Stimulated activated CD4-positive, alpha-beta T cell treated with anti-CD3 and anti-CD28 coated beads, Interleukin-2, amount 100 ng/mL, for 48 hours (primary cell): ENCODE measurements around the gene SAA2.
"Not testable (repeated sequence)": the region's sequence is repeated elsewhere in the genome, so short reads cannot be mapped to it uniquely, and the experiment has no call there.

ENCODE experiments used
- DNase-seq, 2 donors: peaks; one replicate each; pipeline ENCODE4 v3.0.0-alpha.2; 2020

SAA2 gene

GRCh38 chr11:18248561-18248960 lies at the start of gene SAA2:
SAA2 (minus strand) TSS chr11:18248668; CDS start chr11:18248011, 657 bp downstream.
- no peak for DNase-seq

GRCh38 chr11:18295316-18295715 lies 46.8 kb upstream of the SAA2 start:
- no peak for DNase-seq

DNA sequence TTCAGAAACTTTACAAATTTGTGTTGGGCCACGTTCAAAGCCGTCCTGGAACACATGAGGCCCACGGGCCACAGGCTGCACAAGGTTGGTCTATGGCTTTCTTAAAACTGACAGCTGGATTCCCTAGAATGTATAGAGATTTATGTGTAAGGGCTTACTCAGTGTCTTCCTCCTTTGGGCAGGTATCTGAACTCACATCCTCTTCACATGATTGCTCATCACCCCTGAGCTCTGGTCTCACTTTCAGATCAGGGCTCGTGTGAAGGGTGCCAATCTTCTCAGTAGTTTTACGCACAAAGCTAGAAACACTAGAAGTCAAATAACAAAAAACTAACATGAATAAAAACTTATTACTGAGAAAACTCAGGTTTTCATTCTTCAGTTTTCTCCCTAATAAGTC lies 46.4 kb upstream of the SAA2 start:
- DNase-seq: peak in 1 of 2 donors; percentile 1

- no peak for DNase-seq
Observed at GRCh38 chr11:18288911-18289310, 40.4 kb upstream of the SAA2 start.

GRCh38 chr11:18285841-18286240 lies 37.4 kb upstream of the SAA2 start:
- no peak for DNase-seq

DNA sequence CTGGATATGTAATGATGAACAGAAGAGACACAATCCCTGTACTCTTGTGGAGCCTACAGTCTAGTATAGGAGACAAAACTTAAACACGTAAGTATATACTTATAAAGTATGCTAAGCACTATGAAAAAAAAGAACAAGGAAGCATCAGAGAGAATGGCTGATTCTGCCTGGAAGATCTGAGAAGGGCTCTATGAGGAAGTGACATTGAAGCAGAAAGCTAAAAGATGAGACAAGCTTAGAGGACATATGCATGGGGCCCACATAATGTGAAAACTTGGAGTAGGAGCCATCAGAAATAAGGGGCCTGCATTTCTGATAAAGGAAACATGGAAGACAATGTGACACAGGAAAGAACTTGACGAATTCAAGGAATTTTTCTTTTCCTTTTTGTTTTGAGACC lies 34.2 kb upstream of the SAA2 start:
- no peak for DNase-seq

DNA sequence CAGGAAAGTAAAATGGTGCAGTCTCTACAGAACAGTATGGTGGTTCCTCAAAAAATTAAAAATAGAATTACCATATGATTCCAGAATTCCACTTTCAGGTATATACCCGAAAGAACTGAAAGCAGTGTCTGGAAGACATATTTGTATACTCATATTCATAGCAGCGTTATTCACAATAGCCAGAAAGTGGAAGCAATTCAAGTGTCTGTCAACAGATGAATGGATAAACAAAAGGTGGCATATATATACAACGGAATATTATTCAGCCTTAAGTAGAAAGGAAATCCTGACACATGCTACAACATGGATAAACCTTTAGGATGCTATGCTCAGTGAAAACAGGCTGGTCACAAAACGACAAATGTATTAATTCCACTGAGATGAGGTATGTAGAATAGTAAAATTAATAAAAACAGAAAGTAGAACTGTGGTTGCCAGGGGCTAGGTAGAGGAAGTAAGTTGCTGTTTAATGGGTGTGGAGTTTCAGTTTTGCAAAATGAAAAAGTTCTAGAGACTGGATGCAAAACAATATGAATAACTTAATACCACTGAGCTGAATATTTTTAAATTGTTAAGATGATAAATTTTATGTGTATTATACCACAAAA lies 32.1 kb upstream of the SAA2 start:
- DNase-seq: no peak

DNA sequence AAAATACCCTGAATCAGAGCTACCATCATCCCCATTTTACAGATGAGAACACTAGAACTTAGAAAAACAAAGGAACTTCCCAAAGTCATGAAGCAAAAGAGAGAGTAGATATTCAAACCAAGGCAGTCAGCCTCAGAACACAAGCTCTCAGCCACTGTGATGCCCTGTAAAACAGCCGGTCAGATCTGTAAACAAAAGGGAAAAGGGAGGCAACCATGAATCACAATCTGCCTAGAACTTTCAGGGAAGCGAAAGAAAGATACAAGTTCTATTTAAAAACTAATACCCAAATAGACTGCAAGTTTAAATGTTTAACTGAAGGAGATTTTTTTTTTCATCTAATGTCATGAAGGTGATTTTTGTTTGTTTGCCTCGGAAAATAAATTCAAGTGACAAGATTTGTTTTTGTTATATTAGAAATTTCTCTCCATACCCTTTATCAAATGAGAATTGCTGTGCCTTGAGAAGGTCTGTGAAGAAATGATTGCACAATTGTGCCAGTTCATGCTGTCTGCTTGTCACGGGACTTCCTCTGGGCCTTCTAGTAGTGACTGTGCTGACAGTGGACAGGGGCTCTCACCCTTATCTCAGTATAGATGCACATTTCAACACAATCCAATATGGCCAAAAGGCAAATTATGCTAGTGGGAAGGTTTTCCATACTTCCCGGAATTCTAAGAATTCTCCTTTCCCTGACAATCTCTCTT lies 29.2 kb upstream of the SAA2 start:
- DNase-seq: no peak

GRCh38 chr11:18271206-18271605 lies 22.7 kb upstream of the SAA2 start:
- no peak for DNase-seq

DNA sequence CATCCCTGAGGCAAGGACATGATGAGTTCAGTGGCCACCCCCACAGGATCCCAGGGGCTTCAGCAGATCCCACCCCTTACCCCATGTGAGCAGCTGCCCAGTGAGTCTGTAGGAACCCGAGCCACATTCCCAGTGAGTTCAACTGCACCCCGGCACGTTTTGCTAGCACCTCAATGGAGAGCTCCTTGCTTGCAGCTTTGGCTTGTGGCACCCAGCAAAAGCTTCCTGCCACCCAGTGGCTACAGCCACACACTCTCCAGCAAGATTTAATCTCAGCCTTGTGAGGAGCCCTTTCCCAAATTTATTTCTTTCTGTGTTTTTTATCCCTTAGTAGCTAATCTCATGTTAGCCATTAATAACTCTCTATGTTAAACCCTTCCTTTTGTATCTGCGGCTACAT lies 21.6 kb upstream of the SAA2 start:
- DNase-seq: no peak

DNA sequence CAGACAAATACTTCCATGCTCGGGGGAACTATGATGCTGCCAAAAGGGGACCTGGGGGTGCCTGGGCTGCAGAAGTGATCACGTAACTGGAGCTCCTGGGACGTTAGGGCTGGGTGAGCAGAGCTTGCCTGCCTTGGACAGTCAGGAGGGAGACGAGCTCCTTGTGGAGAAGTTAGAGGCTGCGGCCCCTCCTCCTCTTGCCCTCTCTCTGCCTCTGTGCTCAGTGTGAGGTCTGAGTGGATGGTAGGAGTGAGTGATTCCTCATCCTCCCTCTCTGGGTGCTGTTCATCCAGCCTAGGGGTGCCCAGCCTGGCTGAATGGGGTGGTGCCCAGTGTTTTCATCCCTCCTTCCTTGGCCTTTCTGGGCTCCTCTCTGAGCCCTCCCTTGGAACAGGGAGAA lies 20.8 kb upstream of the SAA2 start:
- not testable (repeated sequence) for DNase-seq

DNA sequence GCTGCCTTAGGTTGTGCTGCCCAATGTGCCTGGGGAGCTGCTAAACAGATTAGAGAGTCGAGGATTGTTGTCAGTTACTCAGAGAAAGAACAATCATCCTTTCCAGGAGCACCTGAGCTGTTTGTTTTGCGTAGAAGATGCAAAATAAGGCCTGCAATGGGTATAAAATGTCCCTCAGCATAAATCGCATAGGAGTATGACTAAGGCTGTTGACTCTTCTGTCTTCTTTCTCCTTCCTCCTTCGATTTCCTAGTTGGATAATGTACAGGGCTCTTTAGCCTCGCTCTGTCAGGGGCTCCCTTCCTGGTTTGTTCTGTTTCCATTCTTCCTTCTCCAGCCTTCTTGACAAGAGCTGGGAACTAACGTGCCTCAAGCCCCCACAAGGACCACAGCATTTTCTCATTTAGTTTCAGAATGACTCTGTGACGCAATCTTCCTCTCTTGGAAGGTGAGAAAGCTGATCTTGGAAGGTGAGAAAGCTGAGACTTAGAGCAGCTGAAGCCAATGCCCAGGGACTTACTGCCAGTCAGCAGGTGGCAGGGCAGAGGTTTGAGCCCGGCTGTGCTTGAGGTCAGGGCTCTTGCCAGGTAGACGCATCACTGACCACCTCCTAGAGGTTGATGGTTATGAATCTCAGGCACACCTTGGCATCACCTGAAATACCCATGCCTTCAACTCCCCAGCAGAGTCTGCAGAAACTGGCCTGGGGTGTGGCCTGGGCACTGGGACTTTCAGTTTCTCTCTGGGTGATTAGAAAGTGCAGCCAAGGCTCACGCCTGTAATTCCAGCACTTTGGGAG lies 19.1 kb upstream of the SAA2 start:
- DNase-seq: not testable (repeated sequence)

DNA sequence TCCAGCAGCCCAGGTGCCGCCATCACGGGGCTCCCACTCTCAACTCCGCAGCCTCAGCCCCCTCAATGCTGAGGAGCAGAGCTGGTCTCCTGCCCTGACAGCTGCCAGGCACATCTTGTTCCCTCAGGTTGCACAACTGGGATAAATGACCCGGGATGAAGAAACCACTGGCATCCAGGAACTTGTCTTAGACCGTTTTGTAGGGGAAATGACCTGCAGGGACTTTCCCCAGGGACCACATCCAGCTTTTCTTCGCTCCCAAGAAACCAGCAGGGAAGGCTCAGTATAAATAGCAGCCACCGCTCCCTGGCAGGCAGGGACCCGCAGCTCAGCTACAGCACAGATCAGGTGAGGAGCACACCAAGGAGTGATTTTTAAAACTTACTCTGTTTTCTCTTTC lies 17.5 kb upstream of the SAA2 start, which contains the start of gene SAA1:
TSS of gene SAA1 (plus strand) at position 316 of the 400 bp plus-strand sequence. CDS start 624 bp downstream, outside the sequence.
- no peak for DNase-seq

GRCh38 chr11:18264677-18265555 lies 16.4 kb upstream of the SAA2 start:
- DNase-seq: no peak

DNA sequence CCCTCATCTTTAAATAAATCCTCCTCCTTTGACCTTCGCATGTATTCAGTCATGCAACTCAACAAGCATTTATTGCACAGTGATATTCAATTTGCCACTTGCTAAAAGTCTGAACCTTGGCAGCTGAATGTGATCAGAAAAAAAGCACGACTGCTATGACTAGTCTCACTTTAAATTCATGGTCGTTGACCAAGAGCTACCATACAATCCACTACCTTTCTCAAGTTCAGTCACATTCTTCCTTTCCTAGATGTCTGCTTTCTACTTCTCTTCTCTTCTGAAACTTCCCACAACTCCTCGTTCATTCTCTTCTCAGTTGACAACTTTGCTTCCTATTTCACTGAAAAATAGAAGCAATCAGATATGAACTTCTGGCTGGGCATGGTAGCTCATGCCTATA lies 15.6 kb upstream of the SAA2 start:
- DNase-seq: no peak

DNA sequence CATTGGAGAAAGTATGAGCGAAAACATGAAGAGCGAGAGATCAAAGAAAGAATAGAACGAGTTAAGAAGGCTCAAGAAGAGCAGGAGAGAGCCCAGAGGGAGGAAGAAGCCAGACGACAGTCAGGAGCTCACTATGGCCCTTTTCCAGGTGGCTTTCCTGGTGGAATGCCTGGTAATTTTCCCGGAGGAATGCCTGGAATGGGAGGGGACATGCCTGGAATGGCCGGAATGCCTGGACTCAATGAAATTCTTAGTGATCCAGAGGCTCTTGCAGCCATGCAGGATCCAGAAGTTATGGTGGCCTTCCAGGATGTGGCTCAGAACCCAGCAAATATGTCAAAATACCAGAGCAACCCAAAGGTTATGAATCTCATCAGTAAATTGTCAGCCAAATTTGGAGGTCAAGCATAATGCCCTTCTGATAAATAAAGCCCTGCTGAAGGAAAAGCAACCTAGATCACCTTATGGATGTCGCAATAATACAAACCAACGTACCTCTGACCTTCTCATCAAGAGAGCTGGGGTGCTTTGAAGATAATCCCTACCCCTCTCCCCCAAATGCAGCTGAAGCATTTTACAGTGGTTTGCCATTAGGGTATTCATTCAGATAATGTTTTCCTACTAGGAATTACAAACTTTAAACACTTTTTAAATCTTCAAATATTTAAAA lies 14.3 kb upstream of the SAA2 start:
- not testable (repeated sequence) for DNase-seq

DNA sequence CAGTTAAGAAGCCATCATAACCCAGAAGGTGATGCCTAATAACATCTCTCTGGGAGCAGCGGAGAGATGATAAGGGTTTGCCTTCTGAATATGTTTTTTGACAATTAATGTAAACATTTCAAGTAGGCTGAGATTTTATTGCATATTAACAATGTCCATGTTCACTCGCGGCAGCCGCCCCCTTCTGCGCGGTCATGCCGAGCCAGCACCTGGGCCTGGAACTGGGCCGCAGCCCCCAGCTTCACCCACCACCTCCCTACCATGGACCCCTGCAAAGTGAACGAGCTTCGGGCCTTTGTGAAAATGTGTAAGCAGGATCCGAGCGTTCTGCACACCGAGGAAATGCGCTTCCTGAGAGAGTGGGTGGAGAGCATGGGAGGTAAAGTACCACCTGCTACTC lies 13.3 kb upstream of the SAA2 start:
- no peak for DNase-seq

- no peak for DNase-seq
Observed at GRCh38 chr11:18259259-18259658, 10.8 kb upstream of the SAA2 start.

- no peak for DNase-seq
Observed at GRCh38 chr11:18254781-18255361, 6.4 kb upstream of the SAA2 start.

- no peak for DNase-seq
Observed at GRCh38 chr11:18253778-18254338, 5.4 kb upstream of the SAA2 start.

DNA sequence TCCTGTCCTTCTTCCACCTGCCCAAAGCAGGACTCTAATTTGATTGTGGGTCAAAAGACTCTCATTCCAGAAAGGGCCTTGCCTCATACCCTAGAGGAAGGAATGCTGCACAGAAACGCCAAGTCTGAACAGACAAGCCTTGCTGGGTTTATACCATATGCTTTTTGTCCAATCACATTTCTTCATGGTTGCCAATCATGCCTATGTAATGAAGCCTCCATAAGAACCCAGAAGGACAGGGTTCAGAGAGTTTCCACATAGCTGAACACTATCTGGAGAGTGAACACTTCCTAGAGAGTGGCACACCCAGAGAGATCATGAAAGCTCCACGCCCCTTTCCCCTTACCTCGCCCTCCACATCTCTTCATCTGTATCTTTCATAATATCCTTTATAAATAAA lies 4.8 kb upstream of the SAA2 start:
- DNase-seq: no peak

GRCh38 chr11:18247191-18247581 lies 1.3 kb downstream of the SAA2 start:
- not testable (repeated sequence) for DNase-seq
